GM19452 (cell line): ENCODE results near the gene CATSPERZ.
"Not testable (repeated sequence)": the region's sequence is repeated elsewhere in the genome, so short reads cannot be mapped to it uniquely, and the experiment has no call there.

Experiments
- ATAC-seq: cut with Tn5 transposase; IDR thresholded peaks from one replicate; pipeline ENCODE4 v1.9.1; 2021; ENCODE audit not compliant: unreplicated experiment

The CATSPERZ gene

DNA sequence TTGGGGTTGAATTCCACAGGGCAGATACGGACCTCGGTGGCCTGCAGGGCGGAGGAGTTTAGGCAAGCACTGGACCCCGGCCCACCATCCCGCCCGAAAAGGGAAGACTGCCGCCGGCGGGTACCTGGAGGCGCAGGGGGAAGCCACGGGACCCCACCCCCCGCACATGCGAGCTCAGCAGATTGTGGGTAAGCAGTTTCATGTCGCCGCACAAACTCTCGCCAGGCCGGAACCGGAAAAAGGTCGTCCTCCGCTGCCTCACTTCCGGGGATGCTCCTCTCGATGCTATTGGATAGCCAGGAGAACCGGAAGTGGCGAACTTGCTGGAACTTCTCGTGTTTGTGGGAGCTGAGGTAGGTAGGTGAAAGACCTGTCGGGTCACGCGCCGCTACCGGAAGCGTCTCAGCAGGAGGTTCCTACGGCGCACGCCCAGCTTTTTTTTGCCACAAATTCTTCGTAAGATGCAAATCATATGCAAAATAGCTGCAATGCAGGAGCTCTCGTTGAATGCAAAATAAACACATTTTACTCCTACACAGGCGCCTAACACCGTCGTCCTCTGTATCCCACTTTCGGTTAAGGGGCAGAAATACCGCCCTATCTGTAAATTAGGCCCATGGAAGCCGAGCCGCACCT, 17.3 kb downstream of the CATSPERZ start, which contains the start of gene TRMT112:
Gene TRMT112, minus strand, starts transcription at position 235 of the 636 bp plus-strand sequence. Its CDS starts 33 bp downstream, at position 202.
- peak; percentile 62 for ATAC-seq

DNA sequence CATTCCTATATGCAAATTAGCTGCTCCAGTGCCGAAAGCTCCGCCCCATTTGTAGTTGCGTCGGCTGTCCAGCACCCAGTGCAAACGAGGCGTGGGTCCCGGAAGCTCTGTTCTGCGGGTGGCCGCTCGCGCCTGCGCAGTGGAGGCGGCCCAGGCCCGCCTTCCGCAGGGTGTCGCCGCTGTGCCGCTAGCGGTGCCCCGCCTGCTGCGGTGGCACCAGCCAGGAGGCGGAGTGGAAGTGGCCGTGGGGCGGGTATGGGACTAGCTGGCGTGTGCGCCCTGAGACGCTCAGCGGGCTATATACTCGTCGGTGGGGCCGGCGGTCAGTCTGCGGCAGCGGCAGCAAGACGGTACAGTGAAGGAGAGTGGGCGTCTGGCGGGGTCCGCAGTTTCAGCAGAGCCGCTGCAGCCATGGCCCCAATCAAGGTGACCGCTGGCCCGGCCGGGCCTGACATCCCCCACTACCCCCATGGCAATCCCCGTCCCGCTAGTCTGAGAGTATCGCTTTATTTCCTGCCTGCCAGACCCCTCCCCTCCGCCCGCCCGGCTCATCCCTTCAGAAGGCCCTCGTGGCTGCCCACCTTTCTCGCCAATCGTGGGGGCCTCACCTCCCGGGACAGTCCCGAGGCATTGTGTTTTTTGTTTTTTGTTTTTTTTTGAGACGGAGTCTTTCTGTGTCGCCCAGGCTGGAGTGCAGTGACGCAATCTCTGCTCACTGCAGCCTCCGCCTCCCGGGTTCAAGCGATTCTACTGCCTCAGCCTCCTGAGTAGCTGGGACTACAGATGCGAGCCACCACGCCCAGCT, 18.0 kb downstream of the CATSPERZ start, which contains the start of gene PRDX5:
Gene PRDX5, plus strand, starts transcription at position 161 of the 805 bp plus-strand sequence. Its CDS starts 95 bp downstream, at position 256.
- peak; percentile 70 for ATAC-seq

GRCh38 chr11:64318766-64319761, 18.9 kb downstream of the CATSPERZ start:
- ATAC-seq: no peak

- ATAC-seq: no peak
Measured at GRCh38 chr11:64320556-64320955, 20.4 kb downstream of the CATSPERZ start.

- ATAC-seq: no peak
Measured at GRCh38 chr11:64321026-64321425, 20.9 kb downstream of the CATSPERZ start.

DNA sequence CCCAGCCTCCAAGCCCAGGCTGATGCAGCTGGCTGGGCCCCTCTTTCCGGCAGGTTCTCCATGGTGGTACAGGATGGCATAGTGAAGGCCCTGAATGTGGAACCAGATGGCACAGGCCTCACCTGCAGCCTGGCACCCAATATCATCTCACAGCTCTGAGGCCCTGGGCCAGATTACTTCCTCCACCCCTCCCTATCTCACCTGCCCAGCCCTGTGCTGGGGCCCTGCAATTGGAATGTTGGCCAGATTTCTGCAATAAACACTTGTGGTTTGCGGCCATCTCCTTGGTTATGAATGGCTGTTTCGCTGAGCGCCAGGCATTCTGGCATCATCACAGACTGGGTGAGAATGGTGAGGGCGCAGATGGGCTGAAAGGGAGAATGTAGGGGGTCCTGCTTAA, 21.4 kb downstream of the CATSPERZ start:
- ATAC-seq: no peak

GRCh38 chr11:64322925-64323260, 22.7 kb downstream of the CATSPERZ start:
- ATAC-seq: no peak

GRCh38 chr11:64323373-64323772, 23.2 kb downstream of the CATSPERZ start:
- no peak for ATAC-seq

DNA sequence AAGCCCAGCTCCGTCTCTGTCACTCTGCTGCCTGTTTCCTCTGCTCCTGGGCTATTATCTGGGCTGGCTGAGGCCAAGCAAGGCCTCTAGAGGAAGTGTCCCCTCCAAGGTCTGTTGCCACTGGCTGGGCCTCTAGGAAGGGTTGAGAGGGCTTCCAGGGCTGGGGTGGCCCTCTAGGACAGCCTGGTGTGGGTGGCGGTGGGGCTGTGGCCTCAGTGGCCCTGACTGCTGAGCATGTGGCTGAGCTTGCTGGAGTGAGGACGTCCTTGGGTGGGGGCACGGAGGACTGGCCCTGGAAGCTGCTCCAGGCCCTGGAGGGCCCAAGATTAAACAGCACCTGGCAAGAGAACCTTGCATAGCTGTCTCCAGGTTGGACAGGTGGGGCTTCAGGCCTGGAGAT, 23.8 kb downstream of the CATSPERZ start:
- not testable (repeated sequence) for ATAC-seq

DNA sequence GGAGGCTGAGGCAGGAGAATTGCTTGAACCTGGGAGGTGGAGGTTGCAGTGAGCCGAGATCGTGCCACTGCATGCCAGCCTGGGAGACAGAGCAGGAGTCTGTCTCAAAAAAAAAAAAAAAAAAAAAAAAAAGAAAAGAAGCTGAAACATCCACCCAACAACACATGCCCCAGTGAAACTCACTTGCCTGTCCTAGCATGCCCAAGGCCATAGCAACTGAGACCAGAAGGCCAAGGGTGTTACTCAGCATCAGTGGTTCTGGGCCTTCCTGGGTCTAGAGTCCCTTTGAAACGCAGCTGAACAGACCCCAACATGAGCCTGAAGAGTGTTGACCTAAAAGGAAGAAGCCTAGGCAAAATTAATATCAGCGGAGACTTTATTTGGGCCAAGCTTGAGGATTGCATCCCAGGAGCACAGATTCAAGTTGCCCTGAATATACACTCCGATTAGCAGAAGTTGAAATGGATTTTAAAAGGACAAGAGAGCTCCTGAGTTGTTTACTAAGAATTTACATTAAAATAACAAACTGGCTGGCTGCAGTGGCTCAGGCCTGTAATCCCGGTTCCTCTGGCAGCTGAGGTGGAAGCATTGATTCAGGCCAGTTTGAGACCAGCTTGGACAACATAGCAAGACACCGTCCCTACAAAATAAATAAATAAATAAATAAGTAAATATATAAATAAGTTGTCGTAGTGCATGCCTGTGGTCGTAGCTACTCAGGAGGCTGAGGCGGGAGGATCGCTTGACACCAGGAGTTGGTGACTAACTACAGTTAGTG, 24.7 kb downstream of the CATSPERZ start:
- no peak for ATAC-seq

DNA sequence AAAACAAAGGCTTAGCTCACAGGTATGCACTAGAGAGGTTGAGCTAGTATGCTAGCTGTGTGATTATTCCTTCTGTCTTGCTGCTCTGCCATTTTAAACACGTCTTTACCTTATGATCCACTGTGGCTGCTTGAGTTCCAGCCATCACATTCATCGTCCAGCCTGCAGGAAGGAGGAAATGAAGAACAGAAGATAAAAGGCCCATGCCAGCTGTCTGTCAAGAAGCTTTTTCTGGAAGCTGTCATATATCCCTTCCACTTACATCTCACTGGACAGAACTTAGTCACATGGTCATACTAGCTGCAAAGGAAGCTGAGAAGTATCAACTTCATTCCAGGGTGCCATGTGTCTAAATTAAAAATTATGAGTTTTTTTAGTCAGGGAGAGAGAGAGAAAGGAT, 27.2 kb downstream of the CATSPERZ start:
- ATAC-seq: no peak

- no peak for ATAC-seq
Measured at GRCh38 chr11:64327993-64328392, 27.8 kb downstream of the CATSPERZ start.

DNA sequence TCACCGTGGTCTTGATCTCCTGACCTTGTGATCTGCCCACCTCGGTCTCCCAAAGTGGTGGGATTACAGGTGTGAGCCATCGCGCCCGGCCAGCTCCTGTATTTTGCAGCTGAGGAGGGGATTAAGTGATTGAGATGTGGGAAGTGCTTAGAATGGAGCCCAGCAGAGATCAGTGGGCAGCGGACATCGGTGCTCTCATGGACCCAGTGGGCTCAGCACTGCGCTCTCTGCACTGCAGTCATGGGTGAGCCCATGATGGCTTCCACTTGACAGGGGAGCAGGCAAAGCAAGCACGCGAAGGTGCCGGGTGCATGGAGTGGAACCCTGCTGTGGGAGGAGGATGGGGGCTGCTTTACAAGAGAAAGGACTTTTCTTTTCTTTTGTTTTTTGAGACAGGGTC, 30.7 kb downstream of the CATSPERZ start:
- ATAC-seq: no peak

- ATAC-seq: peak; percentile 57
Measured at GRCh38 chr11:64331569-64332371, 31.6 kb downstream of the CATSPERZ start.

GRCh38 chr11:64333556-64333955, 33.4 kb downstream of the CATSPERZ start:
- no peak for ATAC-seq

- peak; percentile 70 for ATAC-seq
Measured at GRCh38 chr11:64334764-64335735, 34.9 kb downstream of the CATSPERZ start.

DNA sequence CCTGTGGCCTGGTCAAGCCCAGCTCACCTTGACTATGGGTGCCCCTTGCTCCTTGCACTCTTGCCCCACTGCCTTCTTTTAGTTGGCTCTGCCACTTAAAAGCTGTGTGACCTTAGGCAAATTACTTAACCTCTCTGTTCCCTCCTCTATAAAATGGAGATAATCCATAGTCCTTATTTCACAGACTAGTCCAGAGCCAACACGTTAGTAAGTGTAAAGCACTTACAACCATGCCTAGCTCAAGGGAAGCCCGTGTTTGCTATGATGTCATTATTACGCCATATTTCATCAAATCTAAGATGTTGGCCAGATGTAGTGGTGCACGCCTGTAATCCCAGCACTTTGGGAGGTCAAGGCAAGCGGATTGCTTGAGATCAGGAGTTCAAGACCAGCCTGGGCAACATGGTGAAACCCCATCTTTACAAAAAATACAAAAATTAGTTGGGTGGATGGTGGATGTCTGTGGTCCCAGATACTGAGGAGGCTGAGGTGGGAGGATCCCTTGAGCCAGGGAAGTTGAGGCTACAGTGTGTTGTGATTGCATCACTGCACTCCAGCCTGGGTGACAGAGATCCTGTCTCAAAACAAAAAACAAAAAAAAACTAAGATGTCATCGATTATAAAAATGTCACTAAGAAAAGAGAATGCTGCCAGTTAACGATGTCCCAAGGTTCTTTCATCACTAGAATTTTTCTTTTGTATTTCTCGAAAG, 37.5 kb downstream of the CATSPERZ start:
- no peak for ATAC-seq

DNA sequence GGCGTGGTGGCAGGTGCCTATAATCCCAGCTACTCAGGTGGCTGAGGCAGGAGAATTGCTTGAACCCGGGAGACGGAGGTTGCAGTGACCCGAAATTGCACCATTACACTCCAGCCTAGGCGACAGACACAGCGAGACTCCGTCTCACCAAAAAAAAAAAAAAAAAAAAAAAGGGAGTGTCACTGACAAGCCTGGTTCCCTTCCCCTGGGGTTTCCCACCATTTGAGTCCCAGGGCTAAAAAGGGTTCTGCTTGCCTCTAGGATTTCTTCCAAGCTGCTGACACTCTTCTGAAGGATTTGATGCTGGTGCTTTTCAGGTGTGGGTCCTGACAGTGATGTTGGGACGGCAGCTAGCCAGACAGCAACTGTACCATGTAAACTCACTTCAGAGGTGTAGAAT, 38.6 kb downstream of the CATSPERZ start:
- ATAC-seq: no peak
